Transverse colon (tissue), 4 donors: Measurements from ENCODE around the gene IDNK. TPM values are rescaled to one million over a fixed set of nuclear protein-coding genes. Genes with fewer than 3 reads are reported as not detected.

Experiments used
- DNase-seq: peaks from one replicate; pipeline ENCODE4 v3.0.0-alpha.2; 2019
- H3K27ac ChIP-seq, 4 donors: fragments of 200-600 bp; sonication (generic); 2 replicates each; pipeline ENCODE4 v1.5.1; 2016 to 2018; ENCODE audit warnings: inconsistent platforms in 4 of 4
- H3K27me3 ChIP-seq: fragments of 200-600 bp; sonication (generic); 2 replicates; pipeline ENCODE4 v1.5.1; 2017; ENCODE audit warnings: inconsistent platforms
- H3K36me3 ChIP-seq, 4 donors: fragments of 200-600 bp; sonication (generic); 2 replicates each; pipeline ENCODE4 v1.5.1; 2017 to 2019; ENCODE audit warnings: inconsistent platforms in 4 of 4
- H3K4me1 ChIP-seq, 4 donors: fragments of 200-600 bp; sonication (generic); 2 replicates each; pipeline ENCODE4 v1.5.1; 2017 to 2020; ENCODE audit warnings: inconsistent platforms in 4 of 4
- H3K4me3 ChIP-seq, 4 donors: fragments of 200-600 bp; sonication (generic); 1 replicate in 1 of 4; 2 replicates in 3 of 4; pipeline versions ENCODE4 v1.5.1 to v1.6.1; 2017 to 2019; ENCODE audit warnings: inconsistent platforms in 4 of 4
- H3K9me3 ChIP-seq, 2 donors: fragments of 200-600 bp; sonication (generic); 2 replicates each; pipeline ENCODE4 v1.5.1; 2017 to 2019; ENCODE audit warnings: inconsistent platforms in 2 of 2
- EP300 ChIP-seq: sonication (generic); formaldehyde crosslinking; IDR thresholded peaks from one replicate; pipeline ENCODE4 v1.6.1; 2017; ENCODE audit warnings: antibody characterized with exemption, low read depth
- POLR2A ChIP-seq: fragments of 450-650 bp; IDR thresholded peaks from one replicate; pipeline ENCODE4 v1.6.1; 2016; ENCODE audit warnings: antibody characterized with exemption, mild to moderate bottlenecking, moderate library complexity
- POLR2AphosphoS5 ChIP-seq, 3 donors: sonication (generic); formaldehyde crosslinking; IDR thresholded peaks; one replicate each; pipeline ENCODE4 v1.6.1; 2016; ENCODE audit warnings: antibody characterized with exemption in 3 of 3
- WGBS, 2 donors: methylation state at CpG; one replicate each; pipeline ENCODE4 v1.1.5; 2018; ENCODE audit warnings: low coverage in 1 of 2; 5-methylcytosine and 5-hydroxymethylcytosine counted together
- in situ Hi-C, 4 donors: fragments of 200-750 bp; cut with MboI; loops; one replicate each; pipeline versions ENCODE4 v1.15.0 to v1.15.1; 2017; ENCODE audit warnings: low sequenced_read_pairs in 3 of 4, low pct_ligation_motif_present in 1 of 4, low pct_unique_long_range_greater_than_20kb in 1 of 4
- intact Hi-C: fragments of 100-400 bp; cut with DNase I; formaldehyde crosslinking; loops from one replicate; pipeline ENCODE4 v1.15.1; 2023; ENCODE audit warnings: low total_unique reads
- total RNA-seq, 4 donors: library from RNA; depleted of rRNA; stranded (reverse); fragments of >200 nt; gene quantifications; one replicate each; pipeline ENCODE4 v1.1.0, GENCODE V29; 2016
- TF ChIP-seq, protein P1 (sequence below), 5 experiments: fragments of 200-600 bp in 3 of 5; fragments of 450-650 bp in 2 of 5; sonication (generic) in 3 of 5; IDR thresholded peaks; 1 replicate in 2 of 5; 2 replicates in 3 of 5; pipeline ENCODE4 v1.5.1; 2016 to 2017; ENCODE audit warnings: antibody characterized with exemption in 5 of 5, inconsistent platforms in 3 of 5, mild to moderate bottlenecking in 2 of 5, moderate library complexity in 1 of 5

Gene IDNK
- total RNA-seq, 4 donors from 2014 or later, result 4.6 to 18.7 TPM; not detected in 2

DNA sequence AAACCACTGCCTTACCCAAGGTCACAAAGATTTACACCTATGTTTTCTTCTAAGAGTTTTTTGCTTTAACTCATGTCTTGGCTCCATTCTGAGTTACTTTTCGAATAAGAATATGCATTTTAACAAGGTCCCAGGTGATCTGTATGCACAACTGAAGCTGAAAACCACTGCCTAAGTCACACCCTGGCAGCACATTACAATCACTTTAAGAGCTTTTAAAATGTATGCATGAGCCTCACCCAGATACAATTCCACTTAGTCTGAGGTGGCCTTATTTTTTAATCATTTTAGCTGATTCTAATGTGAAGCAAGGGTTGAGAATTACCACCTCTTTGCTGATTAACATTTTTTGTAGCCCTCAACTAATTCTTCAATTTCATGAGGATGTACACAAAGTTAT, 29.5 kb downstream of the IDNK start:
- in situ Hi-C loops, result no loop called here
- H3K9me3 ChIP-seq, result no peaks in the 10 kb centered on the region
- no peak overlapping the region for H3K27ac ChIP-seq
- H3K27me3 ChIP-seq, result no peaks in the 10 kb centered on the region
- no peak overlapping the region for H3K4me3 ChIP-seq
- peaks cover 0 to 14% (median 6%) of the 10 kb centered on the region in 4 donors for H3K36me3 ChIP-seq
- no peak for DNase-seq
- intact Hi-C loops, result no loop called here
- H3K4me1 ChIP-seq, result peaks cover 0 to 6% (median 0%) of the 10 kb centered on the region in 4 donors
- 91 to 100% methylated on average over 1 of the region's 1 CpG for WGBS, 2 donors
- TF ChIP-seq EP300, result no peak
- TF ChIP-seq, protein P1, sequence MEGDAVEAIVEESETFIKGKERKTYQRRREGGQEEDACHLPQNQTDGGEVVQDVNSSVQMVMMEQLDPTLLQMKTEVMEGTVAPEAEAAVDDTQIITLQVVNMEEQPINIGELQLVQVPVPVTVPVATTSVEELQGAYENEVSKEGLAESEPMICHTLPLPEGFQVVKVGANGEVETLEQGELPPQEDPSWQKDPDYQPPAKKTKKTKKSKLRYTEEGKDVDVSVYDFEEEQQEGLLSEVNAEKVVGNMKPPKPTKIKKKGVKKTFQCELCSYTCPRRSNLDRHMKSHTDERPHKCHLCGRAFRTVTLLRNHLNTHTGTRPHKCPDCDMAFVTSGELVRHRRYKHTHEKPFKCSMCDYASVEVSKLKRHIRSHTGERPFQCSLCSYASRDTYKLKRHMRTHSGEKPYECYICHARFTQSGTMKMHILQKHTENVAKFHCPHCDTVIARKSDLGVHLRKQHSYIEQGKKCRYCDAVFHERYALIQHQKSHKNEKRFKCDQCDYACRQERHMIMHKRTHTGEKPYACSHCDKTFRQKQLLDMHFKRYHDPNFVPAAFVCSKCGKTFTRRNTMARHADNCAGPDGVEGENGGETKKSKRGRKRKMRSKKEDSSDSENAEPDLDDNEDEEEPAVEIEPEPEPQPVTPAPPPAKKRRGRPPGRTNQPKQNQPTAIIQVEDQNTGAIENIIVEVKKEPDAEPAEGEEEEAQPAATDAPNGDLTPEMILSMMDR (IDR thresholded peaks at IDR 0.05), result no peak
- no peak for TF ChIP-seq POLR2AphosphoS5 (IDR thresholded peaks at IDR 0.05)
- no peak for TF ChIP-seq POLR2A

DNA sequence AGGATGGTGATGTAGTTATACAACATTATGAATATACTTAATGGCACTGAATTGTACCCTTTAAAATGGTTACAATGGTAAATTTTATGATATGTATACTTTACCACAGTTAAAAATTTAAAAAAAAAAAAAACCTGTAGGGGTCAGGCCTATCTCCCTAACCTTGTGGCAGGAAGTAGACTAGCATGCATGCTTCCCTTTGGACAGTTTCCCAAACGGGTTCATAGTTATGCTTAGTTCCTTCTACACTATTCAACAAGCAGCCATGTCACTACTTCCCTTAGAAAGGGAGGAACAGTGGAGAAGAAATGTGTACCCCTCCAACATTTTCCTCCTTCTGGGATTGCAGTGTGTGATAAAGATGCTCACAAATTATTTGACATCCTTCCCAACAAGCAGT, 32.5 kb downstream of the IDNK start:
- Histone ChIP-seq H3K36me3 (peaks cover 0 to 31% (median 15%) of the 10 kb centered on the region in 4 donors), H3K4me1 (peaks cover 0 to 6% (median 0%) of the 10 kb centered on the region in 4 donors), H3K4me3 (no peak overlapping the region), H3K9me3 (no peaks in the 10 kb centered on the region), H3K27ac (no peak overlapping the region), H3K27me3 (no peaks in the 10 kb centered on the region)
- intact Hi-C loops (no loop called here), in situ Hi-C loops (no loop called here)
- 32 to 40% methylated on average over 1 of the region's 1 CpG for WGBS, 2 donors
- TF ChIP-seq, protein P1 (IDR thresholded peaks at IDR 0.05), result peak in 1 of 5 experiments; percentile 5
- TF ChIP-seq EP300, result no peak
- DNase-seq, result no peak

DNA sequence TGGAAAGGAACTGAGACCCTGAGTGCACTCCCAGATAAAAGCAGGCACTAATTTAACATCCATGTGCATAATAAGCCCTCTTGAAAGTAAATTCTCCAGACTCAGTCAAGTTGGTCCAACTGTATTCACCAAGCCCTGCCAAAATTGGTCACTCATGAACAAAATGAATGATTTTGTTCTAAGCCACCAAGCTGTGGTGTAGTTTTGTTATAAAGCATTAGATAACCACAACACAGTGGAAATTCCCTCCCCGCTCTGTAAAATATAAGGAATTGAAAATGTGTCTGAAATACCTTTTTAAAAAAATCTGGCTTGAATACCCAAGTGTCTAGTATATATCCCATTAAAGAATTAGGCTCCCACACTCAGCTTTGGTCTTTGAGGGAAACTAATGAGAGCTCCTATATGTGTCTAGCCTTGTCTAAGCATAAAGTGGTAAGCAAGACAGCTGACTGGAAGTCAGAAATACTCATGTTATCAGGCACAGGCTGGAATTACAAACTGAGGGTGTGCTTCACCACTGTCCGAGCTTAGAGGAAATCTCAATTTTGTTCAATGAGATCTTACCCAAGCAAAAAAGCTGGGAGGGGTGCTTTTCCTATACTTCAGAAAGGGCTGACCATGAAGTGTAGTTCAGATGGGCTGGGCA, 33.2 kb downstream of the IDNK start:
- H3K9me3 ChIP-seq, result no peaks in the 10 kb centered on the region
- H3K27ac ChIP-seq, result no peak overlapping the region
- no peaks in the 10 kb centered on the region for H3K27me3 ChIP-seq
- H3K4me1 ChIP-seq, result peaks cover 0 to 6% (median 0%) of the 10 kb centered on the region in 4 donors
- TF ChIP-seq, protein P1 (IDR thresholded peaks at IDR 0.05), result no peak
- TF ChIP-seq POLR2A (no peak), POLR2AphosphoS5 (IDR thresholded peaks at IDR 0.05) (no peak), EP300 (no peak)
- intact Hi-C loops, result no loop called here
- H3K4me3 ChIP-seq, result no peak overlapping the region
- H3K36me3 ChIP-seq, result peaks cover 0 to 36% (median 17%) of the 10 kb centered on the region in 4 donors
- in situ Hi-C loops, result no loop called here
- WGBS, 2 donors, result 81 to 91% methylated on average over 2 of the region's 2 CpGs
- DNase-seq, result no peak

DNA sequence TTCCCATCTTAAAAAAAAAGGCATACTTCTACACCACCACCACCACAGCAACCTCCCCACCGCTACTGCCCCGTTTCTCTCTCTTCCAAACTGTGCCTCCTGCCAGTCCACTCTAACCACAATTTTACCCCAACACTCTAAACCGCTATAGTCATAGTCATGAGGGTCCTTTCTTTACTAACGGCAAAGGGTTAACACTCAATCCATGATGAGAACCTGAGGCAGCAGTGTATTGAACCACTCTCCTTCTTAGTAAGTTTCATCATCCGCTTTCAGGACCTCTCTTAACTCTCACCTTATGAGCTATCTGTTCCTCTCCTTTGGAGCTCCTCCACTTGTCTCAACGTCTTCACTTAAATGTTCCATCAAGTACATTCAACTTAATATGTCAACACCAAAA, 34.0 kb downstream of the IDNK start:
- in situ Hi-C loops (no loop called here), intact Hi-C loops (no loop called here)
- Histone ChIP-seq H3K4me3 (no peak overlapping the region), H3K9me3 (no peaks in the 10 kb centered on the region), H3K27ac (no peak overlapping the region), H3K27me3 (no peaks in the 10 kb centered on the region), H3K36me3 (peaks cover 0 to 42% (median 17%) of the 10 kb centered on the region in 4 donors), H3K4me1 (peaks cover 0 to 6% (median 0%) of the 10 kb centered on the region in 4 donors)
- 69 to 81% methylated on average over 6 of the region's 6 CpGs for WGBS, 2 donors
- no peak for DNase-seq
- TF ChIP-seq POLR2A (no peak), POLR2AphosphoS5 (IDR thresholded peaks at IDR 0.05) (no peak), EP300 (no peak)
- TF ChIP-seq, protein P1 (IDR thresholded peaks at IDR 0.05), result no peak
